Liver (tissue), 9 donors: ENCODE data around the gene TRAT1. TPM values are rescaled to one million over a fixed set of nuclear protein-coding genes. Genes with fewer than 3 reads are reported as not detected.

ENCODE experiments used
- DNase-seq: peaks from one replicate; pipeline ENCODE4 v3.0.0-alpha.2; 2017; ENCODE audit warnings: low spot score
- H3K27ac ChIP-seq, 2 donors: one replicate each; pipeline ENCODE4 v1.7.0; 2013; ENCODE audit warnings: inconsistent platforms in 2 of 2, low read length in 2 of 2, control low read depth in 1 of 2, low read depth in 1 of 2, mild to moderate bottlenecking in 1 of 2
- H3K27me3 ChIP-seq, 4 donors: one replicate each; pipeline versions ENCODE4 v1.6.1 to v1.7.0; 2013; ENCODE audit warnings: low read length in 3 of 4, inconsistent platforms in 1 of 4, mild to moderate bottlenecking in 1 of 4, moderate library complexity in 1 of 4; ENCODE audit not compliant: control insufficient read depth in 4 of 4, insufficient read depth in 4 of 4
- H3K36me3 ChIP-seq, 4 donors: one replicate each; pipeline versions ENCODE4 v1.6.1 to v1.7.0; 2013; ENCODE audit warnings: low read length in 3 of 4, mild to moderate bottlenecking in 3 of 4, low read depth in 1 of 4, moderate library complexity in 1 of 4; ENCODE audit not compliant: control insufficient read depth in 4 of 4, insufficient read depth in 3 of 4
- H3K4me1 ChIP-seq, 4 donors: one replicate each; pipeline versions ENCODE4 v1.6.1 to v1.7.0; 2013; ENCODE audit warnings: low read length in 3 of 4, mild to moderate bottlenecking in 3 of 4, moderate library complexity in 1 of 4; ENCODE audit not compliant: control insufficient read depth in 4 of 4, insufficient read depth in 4 of 4
- H3K4me3 ChIP-seq, 3 donors: one replicate each; pipeline versions ENCODE4 v1.6.1 to v1.7.0; 2013; ENCODE audit warnings: low read length in 3 of 3, control low read depth in 1 of 3, low read depth in 1 of 3, mild to moderate bottlenecking in 1 of 3
- H3K9ac ChIP-seq, 2 donors: one replicate each; pipeline ENCODE4 v1.7.0; 2013; ENCODE audit warnings: low read length in 2 of 2, mild to moderate bottlenecking in 2 of 2, moderate library complexity in 2 of 2, control low read depth in 1 of 2, low read depth in 1 of 2
- H3K9me3 ChIP-seq, 4 donors: one replicate each; pipeline versions ENCODE4 v1.6.1 to v1.7.0; 2013; ENCODE audit warnings: low read length in 3 of 4; ENCODE audit not compliant: control insufficient read depth in 4 of 4
- EGR1 ChIP-seq, 2 donors: IDR thresholded peaks; 2 replicates each; pipeline ENCODE4 v1.6.1; 2016 to 2018; ENCODE audit warnings: antibody characterized with exemption in 2 of 2, low read depth in 2 of 2
- FOXA1 ChIP-seq: IDR thresholded peaks from 2 replicates; pipeline ENCODE4 v1.6.1; 2016; ENCODE audit warnings: antibody characterized with exemption
- FOXA2 ChIP-seq: IDR thresholded peaks from 2 replicates; pipeline ENCODE4 v1.6.1; 2016; ENCODE audit warnings: antibody characterized with exemption
- GABPA ChIP-seq, 2 donors: IDR thresholded peaks in 1 of 2; conservative IDR thresholded peaks in 1 of 2; 2 replicates each; pipeline ENCODE4 v1.6.1; 2016; ENCODE audit warnings: antibody characterized with exemption in 2 of 2, mild to moderate bottlenecking in 1 of 2, moderate library complexity in 1 of 2
- HNF4A ChIP-seq, 2 donors: conservative IDR thresholded peaks; 2 replicates each; pipeline ENCODE4 v1.6.1; 2016; ENCODE audit warnings: antibody characterized with exemption in 2 of 2, mild to moderate bottlenecking in 2 of 2
- HNF4G ChIP-seq: IDR thresholded peaks from 2 replicates; pipeline ENCODE4 v1.6.1; 2016; ENCODE audit warnings: antibody characterized with exemption
- JUND ChIP-seq, 2 donors: IDR thresholded peaks; 2 replicates each; pipeline ENCODE4 v1.6.1; 2016; ENCODE audit warnings: antibody characterized with exemption in 2 of 2
- NR2F2 ChIP-seq: IDR thresholded peaks from 2 replicates; pipeline ENCODE4 v1.6.1; 2016; ENCODE audit warnings: antibody characterized with exemption
- RAD21 ChIP-seq, 2 donors: IDR thresholded peaks; 2 replicates each; pipeline ENCODE4 v1.6.1; 2016; ENCODE audit warnings: antibody characterized with exemption in 2 of 2, mild to moderate bottlenecking in 2 of 2
- SP1 ChIP-seq: IDR thresholded peaks from 2 replicates; pipeline ENCODE4 v1.6.1; 2018; ENCODE audit warnings: antibody characterized with exemption, mild to moderate bottlenecking
- TAF1 ChIP-seq: conservative IDR thresholded peaks from 2 replicates; pipeline ENCODE4 v1.6.1; 2016; ENCODE audit warnings: antibody characterized with exemption, mild to moderate bottlenecking
- YY1 ChIP-seq: IDR thresholded peaks from 2 replicates; pipeline ENCODE4 v1.6.1; 2016; ENCODE audit warnings: antibody characterized with exemption, mild to moderate bottlenecking
- WGBS: extraction: QIAGEN DNeasy Blood & Tissue Kit; methylation state at CpG from one replicate; pipeline ENCODE4 v1.1.7; 2013; 5-methylcytosine and 5-hydroxymethylcytosine counted together
- polyA plus RNA-seq, 2 donors: library from polyadenylated mRNA; stranded (reverse) in 1 of 2; unstranded in 1 of 2; fragments of 200-250 nt in 1 of 2; fragments of >200 nt in 1 of 2; fragmentation: Nextera tagmentation in 1 of 2; extraction: Ambion mirVana in 1 of 2; gene quantifications; one replicate each; pipeline versions ENCODE4 v1.2.1 to v1.2.3, GENCODE V29; 2013 to 2015
- total RNA-seq, 2 donors: library from RNA; depleted of rRNA; stranded (reverse); fragments of >200 nt; gene quantifications; one replicate each; pipeline ENCODE4 v1.2.3, GENCODE V29; 2014
- TF ChIP-seq, protein P1 (sequence below): IDR thresholded peaks from 2 replicates; pipeline ENCODE4 v1.6.1; 2016; ENCODE audit warnings: antibody characterized with exemption
- TF ChIP-seq, protein P2 (sequence below): IDR thresholded peaks from 2 replicates; pipeline ENCODE4 v1.6.1; 2016; ENCODE audit warnings: antibody characterized with exemption
- TF ChIP-seq, protein P3 (sequence below): IDR thresholded peaks from 2 replicates; pipeline ENCODE4 v1.6.1; 2016; ENCODE audit warnings: antibody characterized with exemption
- TF ChIP-seq, protein P4 (sequence below): fragments of 150-350 bp; IDR thresholded peaks from 2 replicates; pipeline ENCODE4 v1.5.1; 2017; ENCODE audit warnings: improper control_type of control experiment, low read depth, low read length; ENCODE audit not compliant: missing input control
- donor health status: healthy.
- donor health status: healthy.
- donor health status: healthy.
- donor health status: healthy.
- donor health status: healthy.

Gene TRAT1
- total and polyA plus RNA-seq, 4 donors, result 0.06 to 0.67 (median 0.32) TPM

DNA sequence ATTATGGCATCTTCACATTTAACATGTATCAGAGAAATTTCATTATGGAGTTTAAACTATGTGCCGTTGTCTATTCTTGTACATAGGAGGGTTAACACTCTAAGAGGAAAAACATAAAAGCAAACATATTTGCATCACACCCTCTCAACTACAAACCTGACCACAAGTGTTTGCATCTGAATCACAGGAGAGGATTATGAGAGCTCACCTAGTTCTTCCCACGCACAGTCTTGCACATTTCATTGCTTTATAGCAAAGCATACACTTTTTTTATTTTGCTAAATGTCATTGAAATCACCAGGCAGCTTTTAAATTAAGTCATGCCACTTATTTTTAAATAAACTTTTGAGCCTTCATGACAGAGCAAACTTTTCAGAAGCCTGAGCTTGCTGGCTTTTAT is 12.5 kb downstream of the TRAT1 start:
- no peak overlapping the region for H3K9ac ChIP-seq
- WGBS, result 74% methylated on average over 2 of the region's 2 CpGs
- no peaks in the 10 kb centered on the region for H3K4me1 ChIP-seq
- no peaks in the 10 kb centered on the region for H3K36me3 ChIP-seq
- H3K27ac ChIP-seq, result no peak overlapping the region
- H3K27me3 ChIP-seq, result peaks cover 0 to 6% (median 0%) of the 10 kb centered on the region in 4 donors
- H3K9me3 ChIP-seq, result no peaks in the 10 kb centered on the region
- TF ChIP-seq TAF1 (no peak), NR2F2 (no peak)
- no peak for DNase-seq
- no peak overlapping the region for H3K4me3 ChIP-seq

DNA sequence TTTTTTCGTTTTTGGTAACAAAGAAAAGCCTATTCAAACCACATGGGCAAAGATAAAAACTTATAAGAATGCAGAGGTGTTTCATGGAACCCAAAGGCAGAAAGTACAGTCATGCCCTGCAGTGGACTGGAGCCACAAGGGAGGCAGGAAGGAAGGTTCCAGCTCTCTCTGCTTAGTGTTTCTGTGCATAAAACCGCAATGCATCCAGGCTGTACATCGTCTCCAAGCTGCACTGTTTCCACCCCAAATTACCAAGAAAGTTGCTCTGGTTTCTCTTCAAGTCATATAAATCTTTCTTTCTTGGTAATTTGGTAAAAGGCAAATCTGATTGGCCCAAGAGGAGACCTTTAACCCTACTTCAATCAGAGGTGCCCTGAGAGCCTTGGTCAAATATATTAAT is 15.8 kb downstream of the TRAT1 start:
- Histone ChIP-seq H3K9me3 (no peaks in the 10 kb centered on the region), H3K36me3 (no peaks in the 10 kb centered on the region), H3K4me3 (no peak overlapping the region), H3K27me3 (peaks cover 0 to 6% (median 0%) of the 10 kb centered on the region in 4 donors), H3K4me1 (no peaks in the 10 kb centered on the region), H3K27ac (no peak overlapping the region), H3K9ac (no peak overlapping the region)
- 67% methylated on average over 3 of the region's 3 CpGs for WGBS
- TF ChIP-seq NR2F2 (no peak), RAD21 (IDR thresholded peaks at IDR 0.05) (no peak), EGR1 (IDR thresholded peaks at IDR 0.05; ENCODE audit: low read depth in 2 of 2) (no peak), YY1 (no peak)
- TF ChIP-seq, protein P1, sequence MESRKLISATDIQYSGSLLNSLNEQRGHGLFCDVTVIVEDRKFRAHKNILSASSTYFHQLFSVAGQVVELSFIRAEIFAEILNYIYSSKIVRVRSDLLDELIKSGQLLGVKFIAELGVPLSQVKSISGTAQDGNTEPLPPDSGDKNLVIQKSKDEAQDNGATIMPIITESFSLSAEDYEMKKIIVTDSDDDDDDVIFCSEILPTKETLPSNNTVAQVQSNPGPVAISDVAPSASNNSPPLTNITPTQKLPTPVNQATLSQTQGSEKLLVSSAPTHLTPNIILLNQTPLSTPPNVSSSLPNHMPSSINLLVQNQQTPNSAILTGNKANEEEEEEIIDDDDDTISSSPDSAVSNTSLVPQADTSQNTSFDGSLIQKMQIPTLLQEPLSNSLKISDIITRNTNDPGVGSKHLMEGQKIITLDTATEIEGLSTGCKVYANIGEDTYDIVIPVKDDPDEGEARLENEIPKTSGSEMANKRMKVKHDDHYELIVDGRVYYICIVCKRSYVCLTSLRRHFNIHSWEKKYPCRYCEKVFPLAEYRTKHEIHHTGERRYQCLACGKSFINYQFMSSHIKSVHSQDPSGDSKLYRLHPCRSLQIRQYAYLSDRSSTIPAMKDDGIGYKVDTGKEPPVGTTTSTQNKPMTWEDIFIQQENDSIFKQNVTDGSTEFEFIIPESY, result no peak
- DNase-seq, result no peak

DNA sequence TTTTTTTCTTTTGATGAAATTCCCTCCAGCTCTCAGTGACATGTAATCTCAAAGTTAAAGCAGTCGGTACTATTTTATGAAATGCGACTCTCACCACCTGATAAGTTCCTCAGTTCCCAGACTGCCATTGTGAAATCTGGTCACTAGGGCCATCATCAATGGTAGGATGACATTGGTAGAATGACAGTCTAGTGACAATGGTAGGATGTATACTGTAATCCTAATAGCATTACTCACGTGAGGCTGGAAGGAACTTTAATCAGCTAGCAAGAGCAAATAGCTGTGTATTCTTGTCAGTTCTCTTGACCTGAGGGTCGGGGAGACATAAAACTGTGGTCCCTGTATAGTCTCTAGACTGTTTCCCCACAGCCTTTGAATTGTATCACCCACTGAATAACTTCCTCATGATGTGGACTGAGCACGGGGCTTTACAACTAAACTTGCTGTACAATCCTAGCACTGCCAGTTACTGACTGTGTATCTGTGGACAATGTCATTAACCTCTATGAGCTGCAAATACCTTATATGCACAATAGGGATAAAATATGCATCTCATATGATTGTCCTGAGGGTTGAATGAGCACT is 23.2 kb downstream of the TRAT1 start:
- Histone ChIP-seq H3K9ac (no peak overlapping the region), H3K27me3 (no peaks in the 10 kb centered on the region), H3K27ac (no peak overlapping the region), H3K4me3 (no peak overlapping the region), H3K36me3 (no peaks in the 10 kb centered on the region), H3K9me3 (no peaks in the 10 kb centered on the region), H3K4me1 (no peaks in the 10 kb centered on the region)
- 76% methylated on average over 5 of the region's 5 CpGs for WGBS
- no peak for DNase-seq
- TF ChIP-seq NR2F2 (no peak), HNF4G (no peak), FOXA2 (no peak), HNF4A (conservative IDR thresholded peaks at IDR 0.05) (no peak), YY1 (no peak), TAF1 (no peak), FOXA1 (no peak), JUND (IDR thresholded peaks at IDR 0.05) (no peak), SP1 (no peak), RAD21 (IDR thresholded peaks at IDR 0.05) (no peak), GABPA (IDR thresholded peaks at IDR 0.05 in 1 of 2, conservative IDR thresholded peaks at IDR 0.05 in 1 of 2) (no peak)
- TF ChIP-seq, protein P2, sequence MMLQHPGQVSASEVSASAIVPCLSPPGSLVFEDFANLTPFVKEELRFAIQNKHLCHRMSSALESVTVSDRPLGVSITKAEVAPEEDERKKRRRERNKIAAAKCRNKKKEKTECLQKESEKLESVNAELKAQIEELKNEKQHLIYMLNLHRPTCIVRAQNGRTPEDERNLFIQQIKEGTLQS, result no peak
- TF ChIP-seq, protein P3, sequence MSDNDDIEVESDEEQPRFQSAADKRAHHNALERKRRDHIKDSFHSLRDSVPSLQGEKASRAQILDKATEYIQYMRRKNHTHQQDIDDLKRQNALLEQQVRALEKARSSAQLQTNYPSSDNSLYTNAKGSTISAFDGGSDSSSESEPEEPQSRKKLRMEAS, result no peak
- TF ChIP-seq, protein P1, result no peak
- TF ChIP-seq, protein P4, sequence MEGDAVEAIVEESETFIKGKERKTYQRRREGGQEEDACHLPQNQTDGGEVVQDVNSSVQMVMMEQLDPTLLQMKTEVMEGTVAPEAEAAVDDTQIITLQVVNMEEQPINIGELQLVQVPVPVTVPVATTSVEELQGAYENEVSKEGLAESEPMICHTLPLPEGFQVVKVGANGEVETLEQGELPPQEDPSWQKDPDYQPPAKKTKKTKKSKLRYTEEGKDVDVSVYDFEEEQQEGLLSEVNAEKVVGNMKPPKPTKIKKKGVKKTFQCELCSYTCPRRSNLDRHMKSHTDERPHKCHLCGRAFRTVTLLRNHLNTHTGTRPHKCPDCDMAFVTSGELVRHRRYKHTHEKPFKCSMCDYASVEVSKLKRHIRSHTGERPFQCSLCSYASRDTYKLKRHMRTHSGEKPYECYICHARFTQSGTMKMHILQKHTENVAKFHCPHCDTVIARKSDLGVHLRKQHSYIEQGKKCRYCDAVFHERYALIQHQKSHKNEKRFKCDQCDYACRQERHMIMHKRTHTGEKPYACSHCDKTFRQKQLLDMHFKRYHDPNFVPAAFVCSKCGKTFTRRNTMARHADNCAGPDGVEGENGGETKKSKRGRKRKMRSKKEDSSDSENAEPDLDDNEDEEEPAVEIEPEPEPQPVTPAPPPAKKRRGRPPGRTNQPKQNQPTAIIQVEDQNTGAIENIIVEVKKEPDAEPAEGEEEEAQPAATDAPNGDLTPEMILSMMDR, result no peak
